ENCODE data around the gene GASK1A.

DNA sequence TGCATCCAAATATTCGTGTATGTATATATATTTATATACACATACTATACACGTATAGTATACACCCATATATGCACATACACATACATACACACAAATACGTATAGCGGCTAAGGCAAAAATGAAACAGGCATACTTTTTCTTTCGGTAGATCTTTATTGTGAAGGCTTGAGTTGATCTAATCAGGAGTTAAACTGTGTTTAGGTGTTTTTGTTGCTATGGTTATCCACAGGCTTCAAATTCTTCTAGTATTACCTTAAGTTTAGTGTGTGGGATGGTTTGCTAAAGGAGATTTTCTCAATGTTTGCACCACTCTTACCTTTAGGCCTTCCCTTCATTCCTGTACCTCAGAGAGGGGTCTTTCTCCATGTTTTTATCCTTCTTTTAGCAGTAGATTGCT lies 45.0 kb upstream of the GASK1A start:
- TF ChIP-seq, protein P1, sequence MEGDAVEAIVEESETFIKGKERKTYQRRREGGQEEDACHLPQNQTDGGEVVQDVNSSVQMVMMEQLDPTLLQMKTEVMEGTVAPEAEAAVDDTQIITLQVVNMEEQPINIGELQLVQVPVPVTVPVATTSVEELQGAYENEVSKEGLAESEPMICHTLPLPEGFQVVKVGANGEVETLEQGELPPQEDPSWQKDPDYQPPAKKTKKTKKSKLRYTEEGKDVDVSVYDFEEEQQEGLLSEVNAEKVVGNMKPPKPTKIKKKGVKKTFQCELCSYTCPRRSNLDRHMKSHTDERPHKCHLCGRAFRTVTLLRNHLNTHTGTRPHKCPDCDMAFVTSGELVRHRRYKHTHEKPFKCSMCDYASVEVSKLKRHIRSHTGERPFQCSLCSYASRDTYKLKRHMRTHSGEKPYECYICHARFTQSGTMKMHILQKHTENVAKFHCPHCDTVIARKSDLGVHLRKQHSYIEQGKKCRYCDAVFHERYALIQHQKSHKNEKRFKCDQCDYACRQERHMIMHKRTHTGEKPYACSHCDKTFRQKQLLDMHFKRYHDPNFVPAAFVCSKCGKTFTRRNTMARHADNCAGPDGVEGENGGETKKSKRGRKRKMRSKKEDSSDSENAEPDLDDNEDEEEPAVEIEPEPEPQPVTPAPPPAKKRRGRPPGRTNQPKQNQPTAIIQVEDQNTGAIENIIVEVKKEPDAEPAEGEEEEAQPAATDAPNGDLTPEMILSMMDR (conservative IDR thresholded peaks at IDR 0.05; ENCODE audit: low read depth, low read length): no peak
- no peak for TF ChIP-seq EZH2 (IDR thresholded peaks at IDR 0.05; ENCODE audit: borderline replicate concordance, low read depth, low read length, poor library complexity, severe bottlenecking)

Measured in A673 (cell line).